ENCODE measurements around the gene GJA4.
"Not testable (repeated sequence)": the region's sequence is repeated elsewhere in the genome, so short reads cannot be mapped to it uniquely, and the experiment has no call there.

The GJA4 gene

DNA sequence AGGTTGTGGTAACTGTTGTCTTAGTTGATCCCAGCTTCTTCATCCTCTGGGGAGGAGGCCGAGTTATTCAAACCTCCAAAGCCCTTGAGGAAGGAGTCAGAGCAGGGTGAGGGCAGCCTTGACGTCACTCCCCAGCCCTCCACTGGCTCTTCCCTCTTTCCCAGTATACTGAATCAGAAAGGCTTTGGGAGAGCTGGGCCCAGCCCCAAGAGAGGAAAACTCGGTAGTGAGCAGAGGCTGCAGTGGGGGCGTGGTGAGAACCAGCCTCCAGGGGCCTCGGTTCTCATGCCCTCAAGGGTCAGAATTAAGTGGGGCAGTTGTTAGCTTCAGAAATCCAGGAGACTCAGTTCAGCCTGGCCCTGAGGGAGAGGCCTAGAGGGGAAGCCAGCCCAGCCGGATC lies 1.8 kb upstream of the GJA4 start:
- no peak for DNase-seq (ENCODE audit: low read depth in 2 of 2)

DNA sequence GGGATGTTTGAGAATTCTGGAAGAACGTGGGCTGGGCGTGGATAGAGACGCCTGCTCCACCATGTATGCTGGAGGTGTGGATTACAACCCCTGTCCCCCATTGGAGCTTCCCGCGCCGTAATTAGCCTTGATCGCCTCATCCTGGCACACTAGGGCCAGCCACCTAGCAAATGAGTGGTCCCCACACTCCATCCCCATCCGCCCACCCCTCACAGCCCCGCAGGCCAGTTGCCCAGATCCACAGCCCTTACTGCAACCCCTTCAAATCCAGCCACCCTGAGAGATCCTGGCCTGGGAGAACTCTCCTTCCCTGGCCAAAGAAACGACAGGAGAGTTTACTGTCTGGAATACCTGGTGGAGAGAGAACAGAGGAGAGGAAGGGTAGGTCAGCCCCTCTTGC lies 375 bp upstream of the GJA4 start:
- DNase-seq (ENCODE audit: low read depth in 2 of 2) = no peak

DNA sequence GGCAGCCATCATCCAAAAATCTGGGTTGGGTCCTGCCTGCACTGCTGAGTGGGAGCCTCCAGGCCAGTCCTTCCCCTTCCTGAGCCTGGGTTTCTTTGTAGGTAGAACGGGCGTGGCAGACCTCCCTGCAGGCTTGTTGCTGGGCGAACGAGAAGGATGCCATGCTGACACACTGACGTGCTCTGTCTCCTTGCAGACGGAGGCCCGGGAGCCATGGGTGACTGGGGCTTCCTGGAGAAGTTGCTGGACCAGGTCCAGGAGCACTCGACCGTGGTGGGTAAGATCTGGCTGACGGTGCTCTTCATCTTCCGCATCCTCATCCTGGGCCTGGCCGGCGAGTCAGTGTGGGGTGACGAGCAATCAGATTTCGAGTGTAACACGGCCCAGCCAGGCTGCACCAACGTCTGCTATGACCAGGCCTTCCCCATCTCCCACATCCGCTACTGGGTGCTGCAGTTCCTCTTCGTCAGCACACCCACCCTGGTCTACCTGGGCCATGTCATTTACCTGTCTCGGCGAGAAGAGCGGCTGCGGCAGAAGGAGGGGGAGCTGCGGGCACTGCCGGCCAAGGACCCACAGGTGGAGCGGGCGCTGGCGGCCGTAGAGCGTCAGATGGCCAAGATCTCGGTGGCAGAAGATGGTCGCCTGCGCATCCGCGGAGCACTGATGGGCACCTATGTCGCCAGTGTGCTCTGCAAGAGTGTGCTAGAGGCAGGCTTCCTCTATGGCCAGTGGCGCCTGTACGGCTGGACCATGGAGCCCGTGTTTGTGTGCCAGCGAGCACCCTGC lies 1.4 kb downstream of the GJA4 start:
- DNase-seq (ENCODE audit: low read depth in 2 of 2) = no peak

DNA sequence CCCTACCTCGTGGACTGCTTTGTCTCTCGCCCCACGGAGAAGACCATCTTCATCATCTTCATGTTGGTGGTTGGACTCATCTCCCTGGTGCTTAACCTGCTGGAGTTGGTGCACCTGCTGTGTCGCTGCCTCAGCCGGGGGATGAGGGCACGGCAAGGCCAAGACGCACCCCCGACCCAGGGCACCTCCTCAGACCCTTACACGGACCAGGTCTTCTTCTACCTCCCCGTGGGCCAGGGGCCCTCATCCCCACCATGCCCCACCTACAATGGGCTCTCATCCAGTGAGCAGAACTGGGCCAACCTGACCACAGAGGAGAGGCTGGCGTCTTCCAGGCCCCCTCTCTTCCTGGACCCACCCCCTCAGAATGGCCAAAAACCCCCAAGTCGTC lies 2.0 kb downstream of the GJA4 start:
- no peak for DNase-seq (ENCODE audit: low read depth in 2 of 2)

DNA sequence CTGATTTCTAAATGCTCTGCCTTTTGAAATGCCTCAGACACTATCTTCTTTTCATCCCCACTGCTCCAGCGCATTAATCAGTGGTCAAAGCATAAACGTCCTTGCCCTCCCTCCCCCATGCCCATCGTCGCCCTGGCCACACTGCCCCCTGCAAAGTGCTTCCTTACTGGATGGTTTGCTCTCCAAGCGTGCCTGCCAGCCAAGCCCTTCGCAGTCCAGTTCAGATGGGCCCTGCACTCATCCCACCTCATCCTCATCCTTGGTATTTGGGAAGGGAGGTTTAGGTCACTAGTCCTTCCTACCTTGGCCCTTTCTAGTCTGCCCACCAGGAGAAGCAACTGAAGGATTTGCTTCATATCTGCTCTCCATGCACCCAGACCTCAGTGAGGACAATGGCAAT lies 3.1 kb downstream of the GJA4 start:
- DNase-seq (ENCODE audit: low read depth in 2 of 2) = no peak

DNA sequence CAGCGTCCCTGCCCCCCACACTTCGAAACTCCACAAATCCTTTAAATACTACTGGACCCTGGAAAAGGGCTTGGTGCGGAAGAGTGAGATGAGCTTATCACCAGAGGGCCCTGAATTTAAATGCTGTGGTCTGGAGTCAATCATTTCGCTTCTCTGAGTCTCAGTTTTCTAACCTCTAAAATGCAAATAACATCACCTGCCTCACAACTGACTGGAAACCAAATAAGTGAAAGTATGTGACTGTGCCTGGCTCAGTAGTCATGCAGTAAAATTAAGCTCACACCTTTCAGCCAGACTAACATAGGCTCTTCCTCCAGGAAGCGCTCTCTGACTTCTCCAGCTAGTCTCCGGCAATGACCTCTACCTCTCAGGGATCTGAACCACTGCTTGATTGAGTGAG lies 4.2 kb downstream of the GJA4 start:
- DNase-seq (ENCODE audit: low read depth in 2 of 2) = no peak

DNA sequence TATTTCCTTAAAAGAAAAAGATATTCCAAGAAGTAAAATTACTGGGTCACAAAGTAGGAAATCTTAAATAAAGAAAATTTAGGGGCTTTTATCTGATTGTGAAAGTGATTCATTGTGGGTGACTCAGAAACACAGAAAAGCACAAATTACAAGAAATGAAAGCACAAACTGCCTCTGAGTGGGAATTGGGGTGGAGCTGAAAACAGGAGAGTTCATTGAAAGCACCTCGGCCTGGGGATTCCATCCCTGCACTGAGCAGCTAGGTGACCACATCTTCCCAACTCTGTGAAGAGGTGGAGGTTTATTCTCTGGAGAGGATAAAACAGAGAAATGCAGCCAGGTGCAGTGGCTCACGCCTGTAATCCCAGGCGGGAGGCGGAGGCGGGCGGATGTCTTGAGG lies 7.4 kb downstream of the GJA4 start:
- DNase-seq (ENCODE audit: low read depth in 2 of 2) = no peak

DNA sequence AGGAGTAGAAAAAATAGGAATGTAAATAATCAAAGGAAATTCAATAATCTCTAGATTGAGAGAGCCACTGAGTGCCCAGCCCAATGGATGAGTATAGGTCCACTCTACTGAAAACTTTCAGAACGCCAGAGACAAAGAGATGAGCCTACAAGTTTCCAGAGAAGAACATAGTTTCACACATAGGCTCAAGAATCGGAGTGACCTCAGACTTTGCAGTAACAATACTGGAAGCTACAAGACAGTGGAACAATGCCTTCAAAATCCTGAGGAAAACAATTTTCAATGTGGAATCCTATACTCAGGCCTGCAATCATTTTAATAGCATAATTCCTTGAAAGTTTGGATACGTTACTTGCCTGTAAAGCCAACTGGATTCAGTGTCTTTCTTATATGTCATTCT lies 11.0 kb downstream of the GJA4 start:
- no peak for DNase-seq (ENCODE audit: low read depth in 2 of 2)

DNA sequence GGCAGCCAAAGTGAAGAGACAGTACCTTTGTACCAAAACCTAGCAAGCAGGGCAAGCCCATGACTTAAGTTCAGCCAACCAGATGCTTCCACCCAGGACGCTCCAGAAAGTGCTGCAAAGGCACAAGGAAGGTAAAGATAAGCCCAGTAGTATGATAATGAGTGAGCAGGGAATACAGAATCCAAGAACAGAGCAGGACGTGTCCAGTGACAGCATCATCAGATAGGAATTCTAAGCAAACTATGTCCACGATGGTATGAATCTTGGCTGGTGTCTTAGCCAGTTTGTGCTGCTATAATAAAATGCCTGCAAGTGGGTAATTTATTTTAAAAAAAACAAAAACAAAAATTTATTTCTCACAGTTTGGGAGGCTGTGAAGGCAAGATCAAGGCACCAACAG lies 13.6 kb downstream of the GJA4 start:
- DNase-seq (ENCODE audit: low read depth in 2 of 2) = no peak

DNA sequence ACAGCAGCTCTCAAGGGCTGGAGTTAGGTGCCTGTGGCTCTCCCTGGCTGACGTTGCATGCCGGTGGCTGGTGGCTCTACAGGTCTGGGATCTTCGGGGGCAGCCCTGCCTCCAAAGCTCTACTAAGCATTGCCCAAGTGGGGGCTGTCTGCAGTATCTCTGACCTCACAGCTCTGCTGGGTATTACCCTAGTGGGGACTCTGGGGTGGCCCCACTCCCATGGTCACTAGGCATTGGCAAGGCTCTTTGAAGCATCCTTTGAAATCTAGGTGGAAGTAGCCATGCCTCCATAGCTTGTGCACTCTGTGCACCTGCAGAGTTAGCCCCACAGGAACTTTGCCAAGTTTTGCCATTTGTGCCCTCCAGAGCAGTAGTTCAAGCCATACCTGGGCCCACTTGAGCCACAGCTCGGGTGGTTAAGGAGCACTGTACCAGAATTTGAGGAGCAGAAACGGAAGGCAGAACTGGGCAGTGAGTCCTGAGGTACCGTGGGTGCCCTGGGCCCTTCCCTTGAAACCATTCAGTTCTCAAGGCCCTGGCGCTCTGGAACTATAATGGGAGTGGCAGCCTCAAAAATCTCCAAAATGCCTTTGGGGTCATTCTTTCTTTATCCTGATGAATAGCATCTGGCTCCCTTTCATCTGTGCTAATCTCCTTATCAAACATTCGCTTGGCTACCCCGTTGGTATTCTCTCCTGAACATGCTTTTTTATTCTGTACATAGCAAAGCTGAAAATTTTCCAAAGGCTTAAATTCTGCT lies 15.4 kb downstream of the GJA4 start:
- no peak for DNase-seq (ENCODE audit: low read depth in 2 of 2)

DNA sequence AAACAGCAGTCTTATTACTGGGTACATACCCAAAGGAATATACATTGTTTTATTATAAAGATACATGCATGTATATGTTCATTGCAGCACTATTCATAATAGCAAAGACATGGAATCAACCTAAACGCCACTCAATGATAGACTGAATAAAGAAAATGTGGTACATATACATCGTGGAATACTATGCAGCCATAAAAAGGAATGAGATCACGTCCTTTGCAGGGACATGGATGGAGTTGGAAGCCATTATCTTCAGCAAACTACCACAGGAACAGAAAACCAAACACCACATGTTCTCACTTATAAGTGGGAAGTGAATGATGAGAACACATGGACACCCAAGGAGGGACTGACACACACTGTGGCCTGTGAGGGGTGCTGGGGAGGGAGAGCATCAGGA lies 18.0 kb downstream of the GJA4 start:
- DNase-seq (ENCODE audit: low read depth in 2 of 2) = not testable (repeated sequence)

DNA sequence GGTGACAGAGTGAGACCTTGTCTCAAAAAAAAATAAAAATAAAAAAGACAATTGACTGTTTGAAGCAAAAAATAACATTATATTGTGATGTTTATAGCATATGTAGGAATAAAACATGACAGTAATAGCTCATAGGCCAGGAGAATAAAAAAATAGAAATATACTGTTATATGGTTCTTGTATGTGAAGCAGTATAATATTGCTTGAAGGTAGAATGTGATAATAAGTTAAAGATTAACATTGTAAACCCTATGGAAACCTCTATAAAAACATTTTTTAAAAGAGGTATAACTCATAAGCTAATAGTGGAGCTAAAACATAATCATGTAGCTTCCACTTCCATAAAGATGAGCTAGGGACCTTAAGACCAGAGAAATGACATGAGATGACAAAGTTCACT lies 23.5 kb downstream of the GJA4 start:
- no peak for DNase-seq (ENCODE audit: low read depth in 2 of 2)

DNA sequence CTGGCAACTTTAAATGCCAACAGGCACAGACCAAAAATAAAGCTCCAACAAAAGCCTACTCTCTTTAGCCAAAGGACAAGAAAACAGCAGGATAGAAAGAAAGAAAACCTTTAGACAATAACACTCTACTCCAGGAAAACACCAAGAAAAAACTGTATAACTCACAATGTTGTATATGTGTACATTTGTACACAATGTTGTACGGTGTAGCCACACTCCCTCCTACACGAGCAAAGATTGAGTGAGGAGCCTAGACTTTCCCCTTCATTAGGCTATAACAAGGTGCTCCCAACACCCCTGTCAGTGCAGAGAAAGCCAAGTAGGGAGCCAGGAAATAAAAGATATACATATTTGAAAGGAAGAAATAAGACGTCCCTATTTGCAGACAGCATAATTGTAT lies 24.0 kb downstream of the GJA4 start:
- no peak for DNase-seq (ENCODE audit: low read depth in 2 of 2)

DNA sequence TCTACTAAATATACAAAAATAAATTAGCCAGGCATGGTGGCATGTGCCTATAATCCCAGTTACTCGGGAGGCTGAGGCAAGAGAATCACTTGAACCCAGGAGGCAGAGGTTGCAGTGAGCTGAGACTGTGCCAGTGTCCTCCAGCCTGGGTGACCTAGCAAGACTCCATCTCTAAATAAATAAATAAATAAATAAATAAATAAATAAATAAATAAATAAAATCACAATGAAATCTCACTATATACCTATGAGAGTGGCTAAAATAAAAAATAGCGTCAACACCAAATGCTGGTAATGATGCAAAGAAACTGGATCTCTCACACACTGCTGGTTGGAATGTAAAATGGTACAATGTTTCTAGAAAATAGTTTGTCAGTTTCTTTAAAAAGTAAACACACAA lies 26.1 kb downstream of the GJA4 start:
- not testable (repeated sequence) for DNase-seq (ENCODE audit: low read depth in 2 of 2)

DNA sequence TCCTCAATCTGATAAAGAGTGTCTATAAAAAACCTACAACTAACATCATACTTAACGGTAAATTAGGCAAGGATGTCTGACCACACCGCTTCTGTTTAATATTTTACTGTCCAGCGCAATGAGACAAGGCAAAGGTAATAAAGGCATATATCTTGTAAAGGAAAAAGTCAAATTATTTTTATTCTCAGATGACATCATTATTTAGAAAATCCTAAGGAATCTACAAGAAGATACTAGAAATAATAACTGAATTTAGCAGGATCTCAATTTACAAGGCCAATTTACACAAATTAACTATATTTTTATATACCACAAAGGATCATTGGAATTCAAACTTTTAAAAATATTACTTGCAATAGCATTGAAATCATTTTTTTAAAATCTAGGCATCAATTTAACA lies 29.4 kb downstream of the GJA4 start:
- no peak for DNase-seq (ENCODE audit: low read depth in 2 of 2)

DNA sequence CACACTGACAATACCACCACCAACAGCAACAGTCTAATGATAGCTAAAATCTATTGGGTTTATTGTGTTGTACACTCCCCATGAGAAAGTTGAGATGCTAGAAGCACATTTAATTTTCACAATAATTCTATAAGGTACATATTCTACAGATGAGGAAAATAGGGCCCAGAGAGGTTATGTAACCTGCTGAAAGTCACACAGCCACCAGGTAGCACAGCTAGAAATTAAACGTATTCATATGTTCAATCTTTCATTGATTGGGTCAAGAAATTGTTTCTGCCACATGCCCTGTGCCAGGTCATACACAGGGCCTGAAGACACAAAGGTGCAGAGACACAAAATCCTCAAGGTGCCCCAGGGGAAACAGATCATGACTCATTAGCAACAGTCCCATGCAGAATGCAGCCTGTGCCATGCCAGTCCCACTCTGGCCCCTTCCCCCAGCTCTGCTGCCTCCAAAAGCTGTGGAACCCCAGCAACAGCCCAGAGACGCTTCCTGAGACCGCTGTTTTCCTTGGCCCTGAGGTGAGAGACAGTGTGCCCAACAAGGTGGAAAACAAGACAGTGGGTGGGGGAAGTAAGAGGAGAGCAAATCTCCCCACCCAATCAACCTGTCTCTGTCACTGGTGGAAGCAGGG lies 32.1 kb downstream of the GJA4 start:
- DNase-seq (ENCODE audit: low read depth in 2 of 2) = no peak

DNA sequence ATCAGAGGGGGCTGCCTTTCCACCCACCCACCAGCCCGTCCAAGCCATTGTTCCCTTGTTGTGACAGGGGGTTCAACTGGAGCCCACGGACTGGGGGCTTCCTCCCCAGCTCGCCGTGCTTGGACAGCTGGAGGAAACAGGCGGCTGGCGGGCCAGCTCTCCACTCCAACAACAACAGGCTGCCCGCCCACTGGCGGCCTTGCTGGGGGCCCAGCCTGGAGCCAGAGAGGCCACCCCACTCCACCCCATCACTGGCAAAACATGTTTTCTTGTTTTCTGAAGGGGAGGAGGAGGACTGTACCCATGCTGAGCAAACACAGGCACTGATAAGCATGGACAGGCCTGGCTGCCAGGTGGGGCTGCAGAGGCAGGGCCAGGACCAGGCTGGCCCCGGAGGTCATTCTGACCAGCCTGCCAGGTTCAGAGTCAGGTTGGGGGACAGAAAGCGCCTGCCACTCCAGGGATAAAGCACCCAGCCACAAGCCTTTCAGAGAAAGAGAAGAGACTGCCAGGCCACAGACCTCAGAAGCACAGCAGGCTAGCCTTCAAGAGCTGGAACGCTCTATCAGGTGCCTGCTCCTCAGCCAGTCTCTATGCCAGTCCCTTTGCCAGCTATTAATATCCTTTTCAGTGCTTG lies 32.8 kb downstream of the GJA4 start:
- DNase-seq (ENCODE audit: low read depth in 2 of 2) = no peak

DNA sequence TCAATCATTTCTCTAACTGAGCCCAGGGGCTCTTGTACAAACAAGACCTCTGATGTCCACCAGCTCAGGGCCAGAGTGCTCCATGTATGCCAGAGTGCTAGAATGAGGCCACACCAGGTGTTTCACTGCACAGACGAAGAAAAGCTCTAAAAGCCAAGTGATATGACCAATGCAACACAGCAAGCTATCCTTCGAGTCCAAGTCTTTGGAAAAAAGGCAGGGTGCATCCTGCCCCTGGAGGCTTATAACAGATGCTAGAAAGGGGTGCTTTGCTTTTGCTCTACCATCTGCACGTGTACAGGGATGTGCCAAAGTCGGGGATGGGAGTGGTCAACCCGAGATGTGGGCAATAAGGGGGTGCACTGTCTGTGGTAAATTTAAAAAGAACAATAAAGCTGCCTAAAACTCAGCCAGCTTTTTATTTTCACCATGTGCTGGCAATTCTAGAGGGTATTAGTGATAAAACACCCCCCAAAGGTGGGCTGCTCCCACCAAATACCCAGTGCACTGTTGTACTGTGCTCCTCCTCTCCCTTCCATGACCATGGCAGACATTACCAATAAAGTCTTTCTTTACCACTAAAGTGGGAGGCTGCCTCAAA lies 34.6 kb downstream of the GJA4 start:
- no peak for DNase-seq (ENCODE audit: low read depth in 2 of 2)

DNA sequence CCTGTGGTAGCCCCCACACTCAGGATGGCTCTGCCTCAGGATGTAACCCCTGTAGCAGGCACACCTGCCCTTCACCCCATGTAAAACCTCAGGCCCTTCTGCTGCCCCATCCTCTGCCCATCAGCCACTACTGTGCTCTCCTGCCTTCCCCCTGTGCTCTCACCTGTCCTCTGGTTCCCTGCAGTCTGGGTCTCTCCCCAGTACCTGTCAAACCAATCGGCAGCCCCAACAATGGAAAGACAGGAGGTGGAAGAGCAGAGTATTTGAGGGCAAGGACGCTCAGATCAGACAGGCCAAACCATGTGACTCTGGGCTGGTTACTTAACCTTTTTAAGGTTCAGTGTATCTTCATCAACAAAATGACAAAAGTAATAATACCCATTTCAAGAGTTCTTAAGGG lies 35.8 kb downstream of the GJA4 start:
- no peak for DNase-seq (ENCODE audit: low read depth in 2 of 2)

DNA sequence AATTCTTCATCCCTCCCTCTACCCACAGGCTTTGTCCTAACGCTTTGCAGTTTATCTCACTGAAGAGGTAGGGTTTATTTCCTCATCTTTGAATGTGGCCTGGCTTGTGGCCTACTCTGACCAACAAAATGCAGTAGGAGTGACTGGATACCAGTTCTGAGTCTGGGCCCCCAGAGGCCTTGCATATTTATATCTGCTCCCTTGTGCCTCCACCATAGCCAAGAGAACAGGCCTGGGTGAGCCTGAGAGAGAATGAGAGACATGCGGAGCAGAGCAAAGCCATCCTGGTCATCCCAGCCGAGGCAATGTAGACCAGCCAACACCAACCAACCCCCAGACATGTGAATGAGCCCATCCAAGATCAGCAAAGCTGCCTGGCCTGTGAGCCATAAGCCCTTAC lies 36.5 kb downstream of the GJA4 start:
- DNase-seq (ENCODE audit: low read depth in 2 of 2) = no peak

DNA sequence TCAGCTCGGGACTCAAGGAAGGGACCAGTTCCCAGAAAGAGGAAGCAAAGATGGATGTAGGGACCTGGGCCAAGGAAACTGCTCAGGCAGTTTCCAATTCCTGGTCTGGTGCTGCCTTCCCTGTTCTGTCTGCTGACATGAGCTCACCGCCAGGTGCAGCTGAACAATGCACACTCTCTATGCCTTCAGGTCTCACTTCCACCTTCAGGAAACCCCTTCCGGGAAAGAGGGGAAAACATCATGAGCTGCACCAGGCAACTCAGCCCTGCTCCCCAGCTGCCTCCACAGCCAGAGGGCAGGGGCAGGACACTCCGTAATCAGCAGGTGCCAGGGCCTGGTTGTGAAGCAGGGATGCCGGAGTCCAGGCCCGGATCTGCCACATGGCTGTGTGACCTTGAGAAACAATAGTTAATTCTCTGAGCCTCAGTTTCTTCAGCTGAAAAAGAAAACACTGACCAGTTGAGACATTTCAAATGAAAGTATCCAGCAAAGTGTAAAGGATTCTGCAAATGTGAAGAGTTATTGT lies 39.0 kb downstream of the GJA4 start:
- no peak for DNase-seq (ENCODE audit: low read depth in 2 of 2)

DNA sequence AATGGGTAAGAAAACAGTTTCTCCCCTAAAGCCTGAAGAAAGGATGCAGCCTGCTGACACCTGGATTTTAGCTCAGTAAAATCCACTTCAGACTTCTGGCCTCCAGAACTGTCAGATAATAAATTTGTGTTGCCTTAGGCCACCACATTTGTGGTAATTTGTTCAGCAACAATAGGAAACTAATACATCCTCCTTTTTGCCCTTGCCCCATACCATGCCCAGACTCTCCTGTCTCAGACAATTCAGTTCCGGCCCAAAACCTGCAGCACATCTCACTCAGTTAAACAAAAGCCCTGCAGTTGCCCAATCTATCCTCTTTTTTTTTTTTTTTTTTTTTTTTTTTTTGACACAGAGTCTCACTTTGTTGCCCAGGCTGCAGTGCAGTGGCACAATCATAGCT lies 40.9 kb downstream of the GJA4 start:
- no peak for DNase-seq (ENCODE audit: low read depth in 2 of 2)
